GM12878 (cell line): Measurements from ENCODE around the gene CNR1.

Experiments
- EZH2 ChIP-seq: IDR thresholded peaks from 2 replicates; pipeline ENCODE4 v1.6.1; 2012; ENCODE audit warnings: low read depth, mild to moderate bottlenecking, control low read depth, inconsistent platforms, low read length, borderline replicate concordance; ENCODE audit not compliant: control insufficient read depth
- GABPA ChIP-seq: IDR thresholded peaks from 2 replicates; pipeline ENCODE4 v1.6.1; 2014; ENCODE audit warnings: antibody characterized with exemption, low read depth, mild to moderate bottlenecking, inconsistent platforms
- POLR2A ChIP-seq: IDR thresholded peaks from 2 replicates; pipeline ENCODE4 v1.6.1; 2011; ENCODE audit warnings: low read depth, mild to moderate bottlenecking, low read length
- TARDBP ChIP-seq: IDR thresholded peaks from 2 replicates; pipeline ENCODE4 v1.6.1; 2016; ENCODE audit warnings: borderline replicate concordance
- TF ChIP-seq, protein P1 (sequence below), 3 experiments: IDR thresholded peaks in 2 of 3; conservative IDR thresholded peaks in 1 of 3; 2 replicates each; pipeline ENCODE4 v1.5.1; 2011; ENCODE audit warnings: low read depth in 3 of 3, low read length in 3 of 3, mild to moderate bottlenecking in 3 of 3, control low read depth in 2 of 3, moderate library complexity in 2 of 3, inconsistent platforms in 1 of 3, mixed read lengths in 1 of 3; ENCODE audit not compliant: control insufficient read depth in 2 of 3, insufficient read depth in 1 of 3; ENCODE audit errors: extremely low read depth in 1 of 3

DNA sequence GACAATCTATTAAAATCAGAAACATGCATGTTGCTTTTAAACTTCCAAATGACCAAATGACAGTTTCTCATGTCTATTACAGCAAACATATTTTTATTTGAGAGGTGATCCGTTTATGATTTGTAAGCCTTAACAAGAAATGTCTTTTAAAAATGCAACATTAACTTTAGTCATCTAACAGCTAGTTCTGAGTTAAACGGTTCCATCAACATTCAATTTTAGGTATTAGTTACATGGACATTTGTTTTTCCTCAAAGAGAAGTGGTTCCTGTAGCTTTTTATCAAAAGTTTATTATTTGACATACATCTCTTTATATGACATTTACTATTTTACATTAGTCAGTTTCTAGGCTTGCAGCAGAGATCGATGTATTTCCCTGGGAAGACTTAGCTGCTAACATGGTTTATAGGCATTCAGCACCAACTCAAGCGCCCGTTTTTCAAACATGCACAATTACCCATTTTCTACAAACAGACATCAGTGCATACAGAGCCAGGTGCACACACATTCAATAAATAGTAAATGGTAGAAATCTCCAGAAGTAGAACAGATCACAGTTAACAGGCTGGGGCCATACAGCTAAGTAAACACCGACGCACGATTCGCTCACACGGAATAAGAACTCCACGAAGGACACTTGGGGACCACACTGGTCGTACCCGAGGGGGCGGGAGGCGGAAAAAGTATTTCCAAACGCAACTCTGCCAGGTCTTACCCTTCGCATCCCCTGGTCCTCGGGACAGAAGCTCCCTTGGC, 882 bp downstream of the CNR1 start:
- TF ChIP-seq TARDBP (no peak), POLR2A (no peak), EZH2 (no peak), GABPA (no peak)
- TF ChIP-seq, protein P1, sequence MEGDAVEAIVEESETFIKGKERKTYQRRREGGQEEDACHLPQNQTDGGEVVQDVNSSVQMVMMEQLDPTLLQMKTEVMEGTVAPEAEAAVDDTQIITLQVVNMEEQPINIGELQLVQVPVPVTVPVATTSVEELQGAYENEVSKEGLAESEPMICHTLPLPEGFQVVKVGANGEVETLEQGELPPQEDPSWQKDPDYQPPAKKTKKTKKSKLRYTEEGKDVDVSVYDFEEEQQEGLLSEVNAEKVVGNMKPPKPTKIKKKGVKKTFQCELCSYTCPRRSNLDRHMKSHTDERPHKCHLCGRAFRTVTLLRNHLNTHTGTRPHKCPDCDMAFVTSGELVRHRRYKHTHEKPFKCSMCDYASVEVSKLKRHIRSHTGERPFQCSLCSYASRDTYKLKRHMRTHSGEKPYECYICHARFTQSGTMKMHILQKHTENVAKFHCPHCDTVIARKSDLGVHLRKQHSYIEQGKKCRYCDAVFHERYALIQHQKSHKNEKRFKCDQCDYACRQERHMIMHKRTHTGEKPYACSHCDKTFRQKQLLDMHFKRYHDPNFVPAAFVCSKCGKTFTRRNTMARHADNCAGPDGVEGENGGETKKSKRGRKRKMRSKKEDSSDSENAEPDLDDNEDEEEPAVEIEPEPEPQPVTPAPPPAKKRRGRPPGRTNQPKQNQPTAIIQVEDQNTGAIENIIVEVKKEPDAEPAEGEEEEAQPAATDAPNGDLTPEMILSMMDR (IDR thresholded peaks at IDR 0.05 in 2 of 3, conservative IDR thresholded peaks at IDR 0.05 in 1 of 3; ENCODE audit: control insufficient read depth in 2 of 3, extremely low read depth in 1 of 3, insufficient read depth in 1 of 3, low read depth in 3 of 3, low read length in 3 of 3) = no peak
